Activated CD4-positive, CD25-positive, alpha-beta regulatory T cell treated with anti-CD3 and anti-CD28 coated beads, Interleukin-2, amount 50 U/mL, for 16 hours (primary cell): ENCODE measurements around the gene APOH.
A peak's percentile ranks its signal among the peaks of the same experiment; 100 is the strongest.

Experiments
- DNase-seq: peaks from one replicate; pipeline ENCODE4 v3.0.0-alpha.2; 2020; ENCODE audit warnings: low read depth, low spot score

APOH gene

GRCh38 chr17:66192378-66192687, 36.9 kb downstream of the APOH start:
- DNase-seq: no peak

- DNase-seq: peak; percentile 59
Measured at GRCh38 chr17:66191593-66192377, 37.4 kb downstream of the APOH start, which contains the start of gene CEP112. TSS of gene CEP112 (minus strand) at chr17:66192133.

DNA sequence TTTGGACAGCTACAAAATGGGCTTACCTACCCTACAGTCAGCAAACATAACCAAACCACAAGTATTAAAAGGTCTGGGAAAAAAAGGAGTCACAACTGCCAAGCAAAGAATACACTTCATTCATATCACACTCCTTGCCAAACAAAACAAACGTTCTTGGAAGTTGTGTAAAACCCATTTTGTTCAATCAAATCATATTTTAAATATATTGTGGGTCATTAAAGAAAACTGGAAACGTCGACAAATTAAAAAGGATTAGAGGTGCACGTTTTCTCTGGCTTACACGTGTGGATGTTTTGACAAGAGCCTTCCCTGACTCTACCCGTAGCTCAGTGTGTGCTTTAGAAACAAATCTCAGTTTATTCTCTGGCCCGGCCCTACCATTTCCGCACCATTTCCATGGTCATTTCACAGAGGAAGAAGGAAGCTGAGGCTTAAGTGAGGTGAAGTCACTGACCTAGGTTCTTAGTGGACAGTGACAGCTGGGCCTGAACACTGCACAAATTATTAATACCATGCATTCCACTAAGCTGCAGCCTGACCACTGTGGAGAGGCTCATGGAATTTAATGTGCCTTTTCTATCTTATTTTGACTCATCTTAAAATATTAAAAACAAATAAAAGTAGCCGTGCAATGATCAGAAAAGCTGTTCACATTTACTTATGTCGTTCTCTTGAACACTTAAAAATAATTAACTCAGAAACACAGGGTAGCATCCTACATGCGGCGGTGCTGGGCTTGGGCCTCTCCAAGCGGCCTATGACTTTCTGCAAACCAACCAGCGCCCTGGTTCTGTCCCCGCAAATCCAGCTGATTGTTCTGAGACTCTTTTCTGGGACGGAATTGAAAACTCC, 38.2 kb downstream of the APOH start:
- no peak for DNase-seq

DNA sequence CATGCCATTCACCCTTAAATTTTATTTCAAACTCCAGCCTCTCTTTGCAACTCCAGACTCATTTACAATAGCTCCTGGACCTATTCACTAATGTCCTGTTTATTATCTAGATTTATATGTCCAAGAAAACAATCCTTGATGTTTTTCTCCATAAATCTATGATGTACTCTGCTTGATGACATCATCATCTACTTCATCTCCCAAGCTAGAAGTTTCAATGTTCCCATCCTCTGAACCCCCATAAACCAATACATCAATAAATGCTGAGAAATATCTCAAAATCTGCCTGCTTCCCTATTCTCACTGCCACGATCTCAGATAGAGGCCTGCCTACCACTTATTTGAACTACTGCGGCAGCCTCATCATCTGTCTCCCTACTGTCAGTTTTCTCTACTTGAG, 41.5 kb downstream of the APOH start:
- no peak for DNase-seq

DNA sequence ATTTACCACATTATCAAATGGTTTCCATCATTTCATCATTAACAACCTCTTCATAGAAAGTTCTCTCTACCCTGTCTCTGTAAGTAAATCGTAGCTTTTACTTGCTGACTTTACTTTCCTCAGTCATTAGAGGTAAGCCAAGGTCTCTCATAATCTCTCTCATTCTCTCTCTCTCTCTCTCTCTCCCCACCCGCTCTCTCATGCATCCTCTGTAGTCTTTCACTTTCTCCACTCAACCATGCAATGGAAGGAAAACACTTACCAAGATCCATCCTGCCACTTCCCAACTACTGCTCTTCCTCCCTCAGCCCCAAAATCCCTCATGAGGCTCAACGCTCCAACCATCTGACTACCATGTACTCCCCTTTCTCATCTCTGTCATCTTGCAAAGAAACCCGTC, 43.4 kb downstream of the APOH start:
- no peak for DNase-seq

DNA sequence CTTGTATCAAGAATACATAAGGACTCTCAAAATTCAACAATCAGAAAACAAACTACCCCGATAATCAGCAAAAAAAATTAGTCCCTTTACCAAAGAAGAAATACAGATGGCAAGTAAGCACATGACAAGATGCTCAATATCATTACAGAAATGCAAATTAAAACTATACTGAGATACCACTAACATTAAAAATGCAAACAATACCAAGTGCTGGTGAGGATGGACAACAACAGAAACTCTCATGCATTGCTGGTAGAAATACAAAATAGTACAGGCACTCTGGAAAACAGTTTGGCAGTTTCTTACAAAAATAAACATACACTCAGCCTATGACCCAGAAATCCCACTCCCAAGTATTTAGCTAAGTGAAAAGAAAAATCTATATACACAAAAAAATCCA, 44.8 kb downstream of the APOH start:
- DNase-seq: no peak

GRCh38 chr17:66183529-66183928, 45.7 kb downstream of the APOH start:
- DNase-seq: no peak

GRCh38 chr17:66178642-66179041, 50.6 kb downstream of the APOH start:
- DNase-seq: no peak

- DNase-seq: no peak
Measured at GRCh38 chr17:66177048-66177447, 52.2 kb downstream of the APOH start.

GRCh38 chr17:66175892-66176291, 53.3 kb downstream of the APOH start:
- DNase-seq: no peak

GRCh38 chr17:66172691-66173223, 56.5 kb downstream of the APOH start:
- no peak for DNase-seq

GRCh38 chr17:66172144-66172543, 57.1 kb downstream of the APOH start:
- no peak for DNase-seq

GRCh38 chr17:66171692-66172091, 57.5 kb downstream of the APOH start:
- no peak for DNase-seq

DNA sequence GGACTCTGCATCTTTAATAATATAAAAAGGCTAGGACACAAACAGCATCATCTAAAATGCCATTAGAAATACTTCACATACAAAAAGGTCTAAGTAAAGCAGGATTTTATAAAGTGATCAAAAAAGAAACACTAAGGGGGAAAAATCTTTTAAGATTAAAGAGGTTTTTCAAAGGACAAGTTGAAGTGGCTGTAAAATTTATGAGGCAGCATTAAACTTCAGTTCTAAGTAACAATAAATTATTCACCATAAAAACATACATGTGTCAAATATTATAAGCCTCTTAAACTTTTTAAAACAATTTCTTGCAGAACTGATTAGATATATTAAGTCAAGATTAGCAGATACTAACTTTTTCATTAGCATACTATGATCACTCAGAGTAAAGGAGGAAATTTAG, 58.0 kb downstream of the APOH start:
- DNase-seq: no peak

DNA sequence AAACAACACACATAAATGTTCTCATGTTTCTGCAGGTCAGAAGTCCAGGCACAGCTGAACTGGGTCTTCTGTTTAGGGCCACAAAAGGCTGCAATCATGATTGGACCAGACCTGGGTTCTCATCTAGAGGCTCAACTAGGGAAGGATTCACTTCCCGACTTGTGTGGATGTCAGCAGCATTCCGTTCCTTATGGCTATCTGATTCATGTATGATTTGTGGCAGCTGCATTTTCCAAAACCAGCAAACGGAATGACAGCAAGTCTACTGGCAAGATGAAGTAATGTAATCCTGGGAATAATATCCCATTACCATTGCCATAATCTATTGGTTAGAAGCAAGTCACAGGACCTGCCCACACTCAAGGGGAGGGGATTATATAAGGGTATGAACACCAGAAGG, 59.4 kb downstream of the APOH start:
- no peak for DNase-seq

- DNase-seq: no peak
Measured at GRCh38 chr17:66167189-66167815, 61.9 kb downstream of the APOH start.

DNA sequence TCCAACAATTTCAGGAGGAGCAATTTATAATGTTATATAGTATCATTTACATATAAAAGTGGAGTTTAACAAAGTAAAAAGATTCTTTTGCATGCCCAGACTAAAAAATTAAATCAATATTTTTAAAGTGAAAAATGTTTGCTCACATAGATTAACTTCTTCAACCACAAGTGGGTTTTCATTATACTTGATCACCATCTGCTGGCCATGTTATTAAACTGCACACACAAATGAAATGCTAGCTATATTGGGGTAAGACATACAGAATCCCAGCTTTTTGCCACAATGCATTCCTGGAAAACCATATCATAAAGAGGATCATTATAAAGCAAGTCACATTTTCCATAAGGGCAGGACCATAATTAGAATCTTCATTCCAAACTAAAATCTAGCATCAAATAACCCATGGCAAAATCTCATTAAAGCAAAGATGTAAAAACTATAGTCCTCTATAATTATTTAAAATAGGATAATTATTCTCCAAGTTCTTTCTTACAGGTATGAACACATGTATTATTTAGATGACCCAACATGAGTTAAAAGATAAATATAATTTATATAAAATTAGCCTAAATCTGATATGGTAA, 63.6 kb downstream of the APOH start:
- no peak for DNase-seq
